NCI-H446 (cell line): ENCODE results near the gene PTPRK.

ENCODE experiments used
- DNase-seq, 2 experiments: peaks; one replicate each; lab custom pipeline; 2025; lab: John Stamatoyannopoulos, UW

The PTPRK gene

GRCh38 chr6:128515550-128516513, 4.6 kb downstream of the PTPRK start:
- no peak for DNase-seq

GRCh38 chr6:128513878-128514277, 6.5 kb downstream of the PTPRK start:
- no peak for DNase-seq

GRCh38 chr6:128512296-128512695, 8.1 kb downstream of the PTPRK start:
- DNase-seq: no peak

GRCh38 chr6:128511506-128511905, 8.9 kb downstream of the PTPRK start:
- DNase-seq: no peak

- no peak for DNase-seq
Observed at GRCh38 chr6:128509709-128510108, 10.7 kb downstream of the PTPRK start.

- DNase-seq: no peak
Observed at GRCh38 chr6:128508588-128509296, 11.7 kb downstream of the PTPRK start.

- no peak for DNase-seq
Observed at GRCh38 chr6:128507337-128508310, 12.8 kb downstream of the PTPRK start.

- DNase-seq: no peak
Observed at GRCh38 chr6:128505603-128506002, 14.8 kb downstream of the PTPRK start.

GRCh38 chr6:128504003-128504654, 16.3 kb downstream of the PTPRK start:
- no peak for DNase-seq

GRCh38 chr6:128500749-128501600, 19.4 kb downstream of the PTPRK start:
- peak in 1 of 2 experiments; percentile 8 for DNase-seq

- DNase-seq: no peak
Observed at GRCh38 chr6:128500014-128500413, 20.4 kb downstream of the PTPRK start.

GRCh38 chr6:128499079-128499731, 21.2 kb downstream of the PTPRK start:
- DNase-seq: no peak

GRCh38 chr6:128498234-128498633, 22.2 kb downstream of the PTPRK start:
- DNase-seq: no peak

GRCh38 chr6:128495536-128496333, 24.7 kb downstream of the PTPRK start:
- DNase-seq: no peak

GRCh38 chr6:128494440-128494839, 26.0 kb downstream of the PTPRK start:
- DNase-seq: no peak

GRCh38 chr6:128493877-128494276, 26.5 kb downstream of the PTPRK start:
- no peak for DNase-seq

GRCh38 chr6:128492386-128492785, 28.0 kb downstream of the PTPRK start:
- DNase-seq: no peak

- peak; percentile 42 to 71 for DNase-seq
Observed at GRCh38 chr6:128491610-128492206, 28.7 kb downstream of the PTPRK start.
